NCI-H1105 (cell line): Measurements from ENCODE around the gene DSN1.
"Not testable (repeated sequence)": the region's sequence is repeated elsewhere in the genome, so short reads cannot be mapped to it uniquely, and the experiment has no call there.

ENCODE experiments used
- DNase-seq: peaks from one replicate; lab custom pipeline; 2025; lab: John Stamatoyannopoulos, UW

DSN1 gene, protein sequence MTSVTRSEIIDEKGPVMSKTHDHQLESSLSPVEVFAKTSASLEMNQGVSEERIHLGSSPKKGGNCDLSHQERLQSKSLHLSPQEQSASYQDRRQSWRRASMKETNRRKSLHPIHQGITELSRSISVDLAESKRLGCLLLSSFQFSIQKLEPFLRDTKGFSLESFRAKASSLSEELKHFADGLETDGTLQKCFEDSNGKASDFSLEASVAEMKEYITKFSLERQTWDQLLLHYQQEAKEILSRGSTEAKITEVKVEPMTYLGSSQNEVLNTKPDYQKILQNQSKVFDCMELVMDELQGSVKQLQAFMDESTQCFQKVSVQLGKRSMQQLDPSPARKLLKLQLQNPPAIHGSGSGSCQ

GRCh38 chr20:36773597-36774390, at the start of gene DSN1:
DSN1 (minus strand) TSS chr20:36773763; CDS start chr20:36771458, 2,305 bp downstream.
- DNase-seq, result peak; percentile 95

- no peak for DNase-seq
Measured at GRCh38 chr20:36823121-36823520, 49.6 kb upstream of the DSN1 start.

- DNase-seq, result no peak
Measured at GRCh38 chr20:36821964-36822437, 48.4 kb upstream of the DSN1 start.

- no peak for DNase-seq
Measured at GRCh38 chr20:36820928-36821327, 47.4 kb upstream of the DSN1 start.

DNA sequence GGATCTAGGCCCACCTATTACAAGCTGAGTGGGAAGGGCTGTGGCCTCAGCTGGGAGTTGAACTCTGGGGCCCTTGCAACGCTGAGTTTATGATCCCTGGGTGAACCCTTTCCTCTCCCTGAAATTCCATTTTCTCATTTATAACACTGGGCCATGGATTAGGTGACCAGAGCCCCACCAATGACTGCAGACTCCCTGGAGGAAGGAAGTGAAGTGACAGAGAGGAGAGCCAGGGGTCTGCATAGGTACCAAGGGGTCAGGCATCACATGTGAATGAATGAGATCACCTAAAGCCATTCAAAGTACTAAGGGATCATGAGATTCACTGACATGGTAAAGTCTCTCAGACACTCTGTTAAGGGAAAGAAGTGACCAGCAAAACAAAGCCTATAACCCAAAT, 46.5 kb upstream of the DSN1 start:
- no peak for DNase-seq

DNA sequence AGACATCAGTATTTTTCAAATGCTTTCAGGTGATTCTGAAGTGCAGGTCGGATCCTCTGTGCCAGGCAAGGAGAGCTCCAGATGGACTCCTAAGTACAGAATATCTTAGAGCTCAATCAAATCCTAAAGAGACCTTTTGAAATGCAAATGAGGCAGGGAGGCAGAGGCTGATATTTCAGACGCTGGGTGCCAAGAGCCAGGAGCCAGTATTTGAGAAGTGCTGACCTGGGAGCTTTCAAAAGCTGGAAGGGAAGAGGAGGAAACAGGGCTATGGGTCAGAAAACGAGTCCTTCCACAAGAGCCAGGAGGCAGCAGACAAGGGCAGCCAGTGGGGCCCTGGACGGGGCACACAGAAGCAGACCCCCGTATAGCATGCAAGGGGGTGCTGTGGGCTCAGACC, 46.1 kb upstream of the DSN1 start:
- peak; percentile 39 for DNase-seq

DNA sequence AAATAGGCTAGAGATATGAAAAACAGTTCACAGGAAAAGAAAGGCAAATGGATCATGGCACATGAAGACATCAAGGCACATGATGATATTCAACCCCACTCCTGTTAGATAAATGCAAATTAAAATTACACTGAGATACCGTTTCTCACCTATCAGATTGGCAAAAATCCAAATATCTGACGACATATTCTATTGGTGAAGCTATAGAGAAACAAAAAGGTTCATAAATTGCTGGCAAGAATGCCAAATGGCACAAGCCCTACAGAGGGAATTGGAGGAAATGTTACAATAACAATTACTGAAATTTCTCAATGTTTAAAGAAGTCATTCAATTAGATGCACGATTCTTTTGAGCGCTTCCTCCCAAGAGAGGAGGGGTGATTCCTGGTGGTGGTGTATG, 45.3 kb upstream of the DSN1 start:
- DNase-seq, result peak; percentile 57

DNA sequence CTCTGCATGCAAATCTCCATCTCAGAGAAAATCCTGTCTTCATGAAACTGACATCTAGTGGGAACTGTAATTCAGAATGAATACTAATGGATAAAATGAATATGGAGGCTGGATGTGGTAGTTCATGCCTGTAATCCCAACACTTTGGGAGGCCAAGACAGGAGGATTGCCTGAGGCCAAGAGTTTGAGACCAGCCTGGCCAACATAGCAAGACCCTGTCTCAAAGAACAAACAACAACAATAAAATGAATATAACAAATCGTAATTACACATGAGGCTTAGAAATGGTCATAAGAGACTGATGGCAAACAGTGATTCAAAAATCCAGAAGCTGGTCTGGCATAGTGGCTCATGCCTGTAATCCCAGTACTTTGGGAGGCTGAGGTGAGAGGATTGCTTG, 44.6 kb upstream of the DSN1 start:
- no peak for DNase-seq

DNA sequence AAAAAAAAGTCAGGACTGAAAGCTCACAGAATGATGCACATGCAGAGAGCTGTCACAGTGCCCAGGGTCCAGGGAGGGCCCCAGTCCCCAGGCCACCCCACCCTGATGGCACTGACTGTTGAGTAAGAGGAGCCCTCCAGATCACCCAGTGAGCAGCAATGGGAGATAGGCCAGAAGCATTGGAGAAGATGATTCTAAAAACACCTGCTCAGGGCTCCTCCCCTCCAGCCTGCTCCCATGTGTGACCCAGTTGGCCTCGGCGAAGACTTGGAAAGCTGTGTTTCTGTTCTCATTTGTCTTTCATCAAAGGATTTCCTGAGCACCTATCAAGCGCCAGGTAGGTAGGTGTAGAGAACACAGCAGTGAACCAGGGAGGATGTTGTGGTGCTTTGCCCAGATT, 43.9 kb upstream of the DSN1 start:
- no peak for DNase-seq

- DNase-seq, result no peak
Measured at GRCh38 chr20:36815454-36816091, 42.0 kb upstream of the DSN1 start.

GRCh38 chr20:36812594-36813463, 39.3 kb upstream of the DSN1 start:
- no peak for DNase-seq

GRCh38 chr20:36808317-36809257, 35.0 kb upstream of the DSN1 start:
- no peak for DNase-seq

DNA sequence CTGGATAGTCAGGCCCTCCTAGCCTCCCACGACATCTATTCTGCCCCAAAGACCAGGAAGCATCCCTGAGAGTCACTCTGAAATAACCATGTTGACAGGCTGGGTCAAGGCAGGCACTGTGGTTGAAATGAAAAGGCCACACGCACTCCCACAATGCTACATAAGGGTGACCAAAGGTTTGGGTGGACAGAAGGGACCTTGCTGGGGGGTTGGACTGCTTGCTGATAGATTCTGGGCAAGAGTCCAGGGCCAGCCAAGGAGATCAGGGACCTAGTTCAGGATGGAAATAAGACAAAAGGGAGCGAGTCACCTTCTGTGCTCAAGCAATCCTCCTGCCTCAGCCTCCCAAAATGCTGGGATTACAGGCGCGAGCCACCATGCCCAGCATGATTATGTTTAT, 32.5 kb upstream of the DSN1 start:
- no peak for DNase-seq

- DNase-seq, result no peak
Measured at GRCh38 chr20:36805396-36805795, 31.8 kb upstream of the DSN1 start.

DNA sequence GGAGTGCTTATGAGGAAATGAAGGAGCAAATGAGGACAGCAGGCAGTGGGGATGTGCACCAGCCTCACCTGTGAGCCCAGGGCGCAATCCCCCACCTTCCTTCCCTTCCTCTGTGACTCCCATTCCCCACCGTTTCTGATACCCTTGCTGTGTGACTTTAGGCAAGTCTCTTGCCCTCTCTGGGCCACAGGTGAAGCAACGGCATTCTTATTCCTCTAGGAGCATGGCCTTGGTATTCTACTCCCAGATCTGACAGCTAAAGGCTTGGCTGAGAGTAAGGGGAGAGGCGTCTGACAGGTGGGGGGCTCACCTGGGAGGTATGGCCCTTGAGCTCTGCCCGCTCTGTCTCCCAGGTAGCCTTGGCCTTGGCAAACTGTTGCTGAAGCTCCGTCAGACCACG, 30.9 kb upstream of the DSN1 start:
- DNase-seq, result no peak

GRCh38 chr20:36802326-36803222, 29.0 kb upstream of the DSN1 start:
- DNase-seq, result no peak

DNA sequence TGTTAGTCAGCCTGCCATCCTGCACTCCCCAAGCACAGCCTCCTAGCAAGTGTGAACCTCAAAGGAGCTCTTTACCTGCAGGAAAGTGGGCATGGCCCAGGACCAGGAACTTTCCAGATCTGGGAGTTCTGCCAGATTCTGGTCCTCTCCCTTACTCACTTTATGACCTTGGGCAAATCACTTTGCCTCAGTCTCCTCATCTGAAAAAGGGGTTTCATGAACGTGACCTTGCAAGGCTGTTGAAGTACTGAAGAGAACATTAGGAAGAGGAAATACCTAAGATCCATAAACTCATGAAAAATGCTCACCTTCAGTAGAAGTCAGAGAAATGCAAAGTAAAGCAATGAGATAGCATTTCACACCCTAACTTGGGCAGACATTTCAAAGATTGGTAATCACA, 26.8 kb upstream of the DSN1 start:
- DNase-seq, result no peak

DNA sequence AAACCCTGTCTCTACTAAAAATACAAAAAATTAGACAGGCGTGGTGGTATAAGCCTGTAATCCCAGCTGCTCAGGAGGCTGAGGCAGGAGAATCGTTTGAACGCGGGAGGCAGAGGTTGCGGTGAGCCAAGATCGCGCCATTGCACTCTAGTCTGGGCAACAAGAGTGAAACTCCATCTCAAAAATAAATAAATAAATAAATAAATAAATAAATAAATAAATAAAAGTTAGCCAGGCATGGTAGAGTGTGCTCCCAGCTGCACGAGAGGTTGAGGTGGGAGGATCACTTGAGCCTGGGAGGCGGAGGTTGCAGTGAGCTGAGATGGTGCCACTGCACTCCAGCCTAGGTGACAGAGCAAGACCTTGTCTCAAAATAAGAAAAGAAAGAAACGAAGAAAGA, 25.8 kb upstream of the DSN1 start:
- not testable (repeated sequence) for DNase-seq

DNA sequence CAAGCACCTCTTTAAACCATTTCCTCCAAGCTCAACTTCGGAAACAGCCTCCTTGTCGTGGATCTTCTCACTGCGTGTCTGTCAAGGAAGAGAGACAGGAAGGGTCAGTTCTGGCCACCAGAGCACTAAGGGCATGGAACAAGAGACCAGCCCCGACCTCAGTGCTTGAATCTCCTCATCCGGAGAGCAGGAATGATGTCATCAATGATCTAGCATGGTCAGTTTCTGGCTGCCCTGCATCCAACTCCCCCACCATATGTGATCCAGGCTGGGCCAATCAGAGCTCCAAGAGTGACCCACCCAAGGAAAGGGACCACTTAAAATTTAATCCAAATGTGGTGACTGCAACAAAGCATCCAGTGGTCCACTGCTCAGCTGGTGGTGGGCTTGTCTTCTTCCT, 23.3 kb upstream of the DSN1 start:
- no peak for DNase-seq

DNA sequence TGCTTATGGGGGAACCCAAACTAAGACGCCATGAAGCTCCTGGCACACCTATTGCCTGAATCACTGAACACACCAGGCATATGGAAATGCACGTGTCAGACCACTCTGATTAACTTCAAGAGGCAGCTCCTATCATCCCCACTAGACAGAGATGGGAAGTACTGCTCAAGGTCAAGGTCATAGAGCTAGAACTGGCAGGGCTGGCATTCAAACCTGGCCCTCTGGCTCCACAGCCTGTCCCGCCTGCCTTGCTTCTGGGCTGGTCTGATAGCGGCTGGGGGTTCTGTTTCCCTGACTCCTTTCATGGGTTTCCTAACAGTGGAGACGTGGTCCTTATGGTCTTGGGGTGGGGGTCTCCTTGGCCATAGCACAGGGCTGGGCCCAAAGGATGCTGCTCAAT, 22.6 kb upstream of the DSN1 start:
- DNase-seq, result no peak
